Medulla oblongata (tissue), 1 donor: ENCODE data around the gene RAD51B.

Experiments
- DNase-seq: peaks from one replicate; pipeline ENCODE4 v3.0.0-alpha.2; 2015; ENCODE audit errors: extremely low spot score

Gene RAD51B

DNA sequence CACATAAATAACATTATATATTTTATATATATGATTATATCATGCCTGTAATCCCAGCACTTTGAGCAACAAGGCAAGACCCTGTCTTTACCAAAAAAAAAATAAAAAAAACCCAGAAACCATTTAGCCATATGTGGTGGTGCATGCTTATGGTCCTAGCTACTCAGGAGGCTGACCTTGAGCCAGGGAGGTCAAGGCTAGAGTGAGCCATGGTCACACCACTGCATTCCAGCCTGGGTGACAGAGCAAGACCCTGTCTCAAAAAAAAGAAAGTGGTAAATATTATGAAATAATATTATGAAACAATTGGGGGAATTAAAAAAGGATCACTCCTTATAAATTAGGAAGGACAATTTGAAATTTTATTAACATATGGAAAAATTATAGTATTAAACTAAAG lies 16.0 kb downstream of the RAD51B start:
- no peak for DNase-seq

GRCh38 chr14:67837011-67837624 lies 17.5 kb downstream of the RAD51B start:
- DNase-seq, result peak; percentile 74

- DNase-seq, result no peak
These were observed 26.5 kb downstream of the RAD51B start for GRCh38 chr14:67846029-67846610.

DNA sequence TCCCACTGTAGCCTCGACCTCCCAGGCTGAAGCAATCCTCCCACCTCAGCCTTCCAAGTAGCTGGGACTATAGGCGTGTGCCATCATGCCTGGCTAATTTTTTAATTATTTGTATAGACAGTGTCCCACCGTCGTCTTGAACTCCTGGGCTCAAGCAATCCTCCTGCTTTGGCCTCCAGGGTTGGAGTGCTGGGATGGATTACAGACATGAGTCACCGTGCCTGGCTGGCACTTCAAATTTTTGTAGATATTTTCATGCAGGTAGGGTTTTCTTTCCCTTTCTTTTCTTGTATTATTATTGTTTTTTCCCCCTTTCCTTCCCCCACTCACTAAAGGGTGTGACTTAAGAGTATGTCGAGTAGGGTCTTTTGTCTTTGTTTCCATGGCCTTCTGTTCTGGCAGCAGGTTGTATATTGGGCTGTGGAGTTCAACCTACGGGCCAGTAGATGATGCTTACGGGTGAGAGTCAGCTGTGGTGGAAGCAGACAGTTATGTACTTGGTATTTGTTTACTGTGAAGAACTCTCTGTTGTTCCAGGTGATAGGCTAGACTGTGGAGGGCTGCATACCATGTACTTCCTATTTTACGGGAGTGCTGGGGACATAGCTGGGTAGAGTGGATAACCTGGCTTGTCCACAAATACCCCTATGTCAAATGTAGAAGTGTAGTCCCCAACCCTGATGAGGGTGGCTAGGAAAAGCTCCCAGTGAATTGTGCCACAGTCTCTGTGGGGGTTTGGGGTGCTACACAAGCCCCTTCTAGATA lies 30.7 kb downstream of the RAD51B start:
- DNase-seq, result no peak

GRCh38 chr14:67851785-67852410 lies 32.3 kb downstream of the RAD51B start:
- no peak for DNase-seq

GRCh38 chr14:67852926-67853604 lies 33.5 kb downstream of the RAD51B start:
- peak; percentile 14 for DNase-seq

- peak; percentile 38 for DNase-seq
These were observed 34.1 kb downstream of the RAD51B start for GRCh38 chr14:67853715-67854114.

- DNase-seq, result no peak
These were observed 37.2 kb downstream of the RAD51B start for GRCh38 chr14:67856827-67857226.

- no peak for DNase-seq
These were observed 38.3 kb downstream of the RAD51B start for GRCh38 chr14:67857778-67858350.

GRCh38 chr14:67859169-67859749 lies 39.7 kb downstream of the RAD51B start:
- DNase-seq, result no peak

DNA sequence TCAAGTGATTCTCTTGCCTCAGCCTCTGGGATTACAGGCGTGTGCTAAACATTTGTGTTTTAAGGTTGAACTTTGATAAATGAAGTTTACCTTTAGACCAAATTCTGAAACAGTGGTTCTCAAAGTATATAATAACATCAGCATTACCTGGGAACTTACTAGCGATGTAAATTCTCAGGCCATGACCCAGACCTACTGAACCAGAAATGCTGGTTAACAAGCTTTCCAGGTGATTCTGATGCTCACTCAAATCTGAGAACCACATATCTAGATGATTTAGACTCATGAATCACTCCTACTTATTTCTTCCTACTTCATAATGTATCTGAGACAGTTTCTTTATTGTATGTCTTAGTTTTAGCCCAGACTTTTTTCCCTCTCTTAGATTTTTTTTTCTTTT lies 43.6 kb downstream of the RAD51B start:
- DNase-seq, result no peak

GRCh38 chr14:67875175-67876006 lies 55.8 kb downstream of the RAD51B start:
- no peak for DNase-seq

- DNase-seq, result no peak
These were observed 59.4 kb downstream of the RAD51B start for GRCh38 chr14:67879026-67879425.

- DNase-seq, result no peak
These were observed 61.6 kb downstream of the RAD51B start for GRCh38 chr14:67881225-67881624.

GRCh38 chr14:67882986-67883555 lies 63.5 kb downstream of the RAD51B start:
- peak; percentile 43 for DNase-seq

GRCh38 chr14:67883717-67884116 lies 64.1 kb downstream of the RAD51B start:
- DNase-seq, result peak; percentile 12

- DNase-seq, result no peak
These were observed 66.6 kb downstream of the RAD51B start for GRCh38 chr14:67886191-67886590.

GRCh38 chr14:67887478-67887877 lies 67.9 kb downstream of the RAD51B start:
- DNase-seq, result no peak

GRCh38 chr14:67889455-67889854 lies 69.9 kb downstream of the RAD51B start:
- no peak for DNase-seq

DNA sequence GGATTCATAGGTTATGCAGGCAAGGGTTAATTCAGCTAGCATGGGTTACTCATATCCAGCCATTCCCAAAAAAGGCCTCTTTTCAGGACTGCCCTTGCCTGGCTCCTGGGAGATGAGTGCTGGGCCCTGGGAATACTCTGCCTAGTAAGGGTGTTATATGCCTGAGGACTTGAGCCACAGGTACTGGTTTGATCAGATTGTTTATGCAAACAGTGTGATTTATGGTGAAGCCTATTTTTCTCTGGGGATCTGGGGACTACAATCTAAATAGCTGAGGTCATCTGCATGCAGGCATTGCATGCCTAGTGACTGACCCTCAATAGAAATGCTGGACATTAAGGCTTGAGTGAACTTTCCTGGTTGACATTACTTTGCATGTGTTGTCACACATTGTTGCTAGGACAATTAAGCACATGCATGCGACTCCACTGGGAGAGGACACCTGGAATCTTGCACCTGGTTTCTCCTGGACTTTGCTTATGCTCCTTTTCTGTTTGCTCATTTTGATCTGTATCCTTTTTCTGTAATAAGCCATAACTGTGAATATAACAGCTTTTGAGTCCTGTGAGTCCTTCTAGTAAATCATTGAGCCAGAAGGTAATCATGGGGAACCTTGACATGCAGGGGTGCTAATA lies 73.0 kb downstream of the RAD51B start:
- DNase-seq, result no peak
